ENCODE measurements around the gene RPS6KA2. TPM values are rescaled to one million over a fixed set of nuclear protein-coding genes. Genes with fewer than 3 reads are reported as not detected.

The RPS6KA2 gene
- total RNA-seq, 1 experiment from 2014 or later = 12.3 TPM

DNA sequence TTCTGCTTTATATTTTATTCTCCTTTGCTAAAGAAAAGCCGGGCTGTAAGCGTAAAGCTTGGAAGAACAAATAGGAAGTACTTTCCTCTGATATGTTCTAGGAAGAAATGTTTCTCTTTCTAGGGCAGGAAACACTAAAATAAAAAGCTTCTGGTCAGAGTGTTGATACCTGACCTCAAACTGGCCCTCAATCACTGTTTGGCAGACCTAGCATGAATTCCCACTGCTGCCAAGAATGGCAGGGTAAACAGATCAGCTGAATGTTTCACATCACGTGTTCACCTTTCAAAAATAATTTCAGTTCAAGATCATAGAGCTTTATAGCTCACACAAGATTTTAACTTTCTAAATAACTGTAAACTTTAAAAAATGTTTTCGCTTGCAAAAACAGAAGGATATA is 247.3 kb downstream of the RPS6KA2 start:
- no peaks in the 10 kb centered on the region for H3K27me3 Mint-ChIP-seq (ENCODE audit: low read depth)
- H3K14ac ChIP-seq (ENCODE audit: insufficient read depth, low read length) = no peak overlapping the region
- no peak overlapping the region for H3K23ac ChIP-seq (ENCODE audit: insufficient read length, low read depth, low read length)
- H3K4ac ChIP-seq (ENCODE audit: low read depth, low read length) = no peak overlapping the region
- TF ChIP-seq, protein P1, sequence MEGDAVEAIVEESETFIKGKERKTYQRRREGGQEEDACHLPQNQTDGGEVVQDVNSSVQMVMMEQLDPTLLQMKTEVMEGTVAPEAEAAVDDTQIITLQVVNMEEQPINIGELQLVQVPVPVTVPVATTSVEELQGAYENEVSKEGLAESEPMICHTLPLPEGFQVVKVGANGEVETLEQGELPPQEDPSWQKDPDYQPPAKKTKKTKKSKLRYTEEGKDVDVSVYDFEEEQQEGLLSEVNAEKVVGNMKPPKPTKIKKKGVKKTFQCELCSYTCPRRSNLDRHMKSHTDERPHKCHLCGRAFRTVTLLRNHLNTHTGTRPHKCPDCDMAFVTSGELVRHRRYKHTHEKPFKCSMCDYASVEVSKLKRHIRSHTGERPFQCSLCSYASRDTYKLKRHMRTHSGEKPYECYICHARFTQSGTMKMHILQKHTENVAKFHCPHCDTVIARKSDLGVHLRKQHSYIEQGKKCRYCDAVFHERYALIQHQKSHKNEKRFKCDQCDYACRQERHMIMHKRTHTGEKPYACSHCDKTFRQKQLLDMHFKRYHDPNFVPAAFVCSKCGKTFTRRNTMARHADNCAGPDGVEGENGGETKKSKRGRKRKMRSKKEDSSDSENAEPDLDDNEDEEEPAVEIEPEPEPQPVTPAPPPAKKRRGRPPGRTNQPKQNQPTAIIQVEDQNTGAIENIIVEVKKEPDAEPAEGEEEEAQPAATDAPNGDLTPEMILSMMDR (conservative IDR thresholded peaks at IDR 0.05) = no peak
- no peak overlapping the region for H2AK5ac ChIP-seq (ENCODE audit: insufficient read length, low read length)
- no peak overlapping the region for H3K27ac ChIP-seq (ENCODE audit: insufficient read length, low read depth, low read length)
- no peak overlapping the region for H2BK20ac ChIP-seq (ENCODE audit: low read depth, low read length, poor library complexity, severe bottlenecking)
- H2BK12ac ChIP-seq (ENCODE audit: insufficient read length, low read depth, low read length) = no peak overlapping the region
- H3K79me2 ChIP-seq (ENCODE audit: insufficient read depth, low read length) = no peaks in the 10 kb centered on the region
- no peak overlapping the region for H3K9ac ChIP-seq (ENCODE audit: extremely low read depth, insufficient read length, low read length)
- H4K8ac ChIP-seq (replicated peaks; ENCODE audit: insufficient read length, low read depth, low read length) = no peak overlapping the region
- H2BK5ac ChIP-seq (ENCODE audit: insufficient read length, low read length) = no peak overlapping the region
- H3K4me2 ChIP-seq (ENCODE audit: insufficient read depth, insufficient read length, low read length) = no peak overlapping the region
- H3K79me1 ChIP-seq (ENCODE audit: insufficient read depth, low read depth, low read length, poor library complexity, severe bottlenecking) = no peaks in the 10 kb centered on the region
- no peak overlapping the region for H2BK15ac ChIP-seq (ENCODE audit: low read depth, low read length)
- H4K91ac ChIP-seq (ENCODE audit: insufficient read length, low read depth, low read length) = no peak overlapping the region
- no peaks in the 10 kb centered on the region for H4K20me1 ChIP-seq (ENCODE audit: control insufficient read depth, insufficient read depth, insufficient read length)
- H3K27ac Mint-ChIP-seq = no peak overlapping the region
- H2BK120ac ChIP-seq (ENCODE audit: low read depth, low read length, poor library complexity, severe bottlenecking) = no peak overlapping the region
- no peak overlapping the region for H3K4me3 Mint-ChIP-seq
- no peaks in the 10 kb centered on the region for H3K9me3 ChIP-seq (ENCODE audit: control insufficient read depth, low read depth, low read length)
- H3K4me1 ChIP-seq (ENCODE audit: insufficient read depth, low read length) = peaks cover 4% of the 10 kb centered on the region; the same call in 1 of the 2 replicates
- no peak for DNase-seq
- no peaks in the 10 kb centered on the region for H3K9me3 Mint-ChIP-seq
- H3T11ph ChIP-seq (ENCODE audit: low read length) = no peak overlapping the region
- H2AFZ ChIP-seq (ENCODE audit: low read length) = no peak overlapping the region
- peaks cover 5 to 13% of the 10 kb centered on the region in 2 experiments for H3K4me1 Mint-ChIP-seq
- H3K36me3 Mint-ChIP-seq (ENCODE audit: insufficient read depth in 1 of 3, low read depth in 3 of 3) = no peaks in the 10 kb centered on the region
- no peak overlapping the region for H3K56ac ChIP-seq (ENCODE audit: insufficient read length, low read depth, low read length)
- no peak overlapping the region for H4K5ac ChIP-seq (ENCODE audit: insufficient read length, low read depth, low read length)
- WGBS (ENCODE audit: extremely low coverage, insufficient read length, low lambda C conversion rate) = no CpG with 5 or more reads among the region's 4 CpGs
- H3K18ac ChIP-seq (ENCODE audit: insufficient read length, low read depth, low read length) = no peak overlapping the region
- H3K23me2 ChIP-seq (ENCODE audit: insufficient read length, low read depth, low read length, poor library complexity, severe bottlenecking) = peaks cover 9% of the 10 kb centered on the region
- H3K27me3 ChIP-seq (ENCODE audit: insufficient read depth, low read length) = no peaks in the 10 kb centered on the region
